ENCODE results near the gene SLC26A1.

The SLC26A1 gene

DNA sequence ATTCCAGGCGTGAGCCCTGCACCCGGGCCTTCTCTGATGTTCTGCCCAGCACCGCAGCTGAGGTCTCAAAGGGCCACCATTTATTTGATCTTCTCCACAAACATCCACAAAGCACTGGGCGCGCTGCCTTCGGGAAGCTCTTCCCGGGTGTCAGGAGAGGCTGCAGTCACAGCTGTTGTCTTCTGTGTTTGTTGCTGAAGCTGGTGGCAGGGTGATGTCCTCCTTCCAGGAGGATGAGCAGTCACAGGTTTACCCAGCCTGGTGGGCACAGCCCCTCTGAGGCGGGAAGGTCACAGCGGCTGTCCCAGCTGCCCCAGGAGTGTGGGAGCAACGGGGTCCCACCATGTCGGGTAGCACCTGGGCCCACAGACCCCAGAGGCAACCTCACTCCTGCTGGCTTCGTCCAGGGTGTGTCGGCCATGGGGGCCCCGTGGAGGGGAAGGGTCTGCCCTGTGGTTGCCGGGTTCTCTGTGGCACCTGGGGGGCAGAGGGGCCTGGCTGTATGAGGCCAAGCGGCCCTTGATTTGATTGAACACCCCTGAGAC is 45.8 kb upstream of the SLC26A1 start:
- Histone ChIP-seq H3K14ac (ENCODE audit: low read length in 2 of 2) (no peak overlapping the region), H3K9me3 (ENCODE audit: control insufficient read depth, low read length) (no peaks in the 10 kb centered on the region), H3K36me3 (ENCODE audit: control insufficient read depth in 1 of 2, insufficient read depth in 2 of 2, low read depth in 1 of 2, low read length in 2 of 2) (peaks cover 0 to 7% of the 10 kb centered on the region in 2 experiments), H4K8ac (ENCODE audit: low read length) (peak overlapping the region; percentile 81), H3K18ac (ENCODE audit: low read depth in 1 of 2, low read length in 2 of 2) (peak overlapping the region; percentile 35 to 77), H2BK5ac (ENCODE audit: low read depth, low read length, poor library complexity, severe bottlenecking) (no peak overlapping the region), H3K4me3 (ENCODE audit: insufficient read depth in 1 of 2, low read depth in 1 of 2, low read length in 2 of 2) (no peak overlapping the region), H2BK15ac (ENCODE audit: low read depth, poor library complexity, severe bottlenecking) (no peak overlapping the region), H3K27ac (ENCODE audit: low read length, poor library complexity, severe bottlenecking) (no peak overlapping the region), H3K23ac (ENCODE audit: low read length in 2 of 2) (no peak overlapping the region), H3K79me1 (replicated peaks; ENCODE audit: low read length, poor library complexity, severe bottlenecking) (no peaks in the 10 kb centered on the region), H3K4me2 (ENCODE audit: low read length, poor library complexity, severe bottlenecking) (no peak overlapping the region), H2AK5ac (ENCODE audit: low read length, severe bottlenecking) (peak overlapping the region; percentile 68), H2AFZ (ENCODE audit: low read depth, low read length) (no peak overlapping the region), H3K27me3 (ENCODE audit: control insufficient read depth in 1 of 2, insufficient read depth in 1 of 2, low read length in 2 of 2) (no peaks in the 10 kb centered on the region), H3K4me1 (ENCODE audit: control insufficient read depth, insufficient read depth, low read depth, low read length) (peaks cover 66% of the 10 kb centered on the region), H3K9ac (ENCODE audit: low read length) (no peak overlapping the region), H2BK120ac (ENCODE audit: low read depth, low read length) (peak overlapping the region; percentile 29), H3K4ac (ENCODE audit: low read depth in 1 of 2, low read length in 2 of 2) (peak overlapping the region; percentile 15 to 91), H4K91ac (ENCODE audit: low read length) (peak overlapping the region; percentile 73), H2BK12ac (ENCODE audit: low read length in 2 of 2) (peak overlapping the region in 1 of 2 experiments; percentile 19)
- DNase-seq: no peak
- WGBS: 97% methylated on average over 16 of the region's 16 CpGs

DNA sequence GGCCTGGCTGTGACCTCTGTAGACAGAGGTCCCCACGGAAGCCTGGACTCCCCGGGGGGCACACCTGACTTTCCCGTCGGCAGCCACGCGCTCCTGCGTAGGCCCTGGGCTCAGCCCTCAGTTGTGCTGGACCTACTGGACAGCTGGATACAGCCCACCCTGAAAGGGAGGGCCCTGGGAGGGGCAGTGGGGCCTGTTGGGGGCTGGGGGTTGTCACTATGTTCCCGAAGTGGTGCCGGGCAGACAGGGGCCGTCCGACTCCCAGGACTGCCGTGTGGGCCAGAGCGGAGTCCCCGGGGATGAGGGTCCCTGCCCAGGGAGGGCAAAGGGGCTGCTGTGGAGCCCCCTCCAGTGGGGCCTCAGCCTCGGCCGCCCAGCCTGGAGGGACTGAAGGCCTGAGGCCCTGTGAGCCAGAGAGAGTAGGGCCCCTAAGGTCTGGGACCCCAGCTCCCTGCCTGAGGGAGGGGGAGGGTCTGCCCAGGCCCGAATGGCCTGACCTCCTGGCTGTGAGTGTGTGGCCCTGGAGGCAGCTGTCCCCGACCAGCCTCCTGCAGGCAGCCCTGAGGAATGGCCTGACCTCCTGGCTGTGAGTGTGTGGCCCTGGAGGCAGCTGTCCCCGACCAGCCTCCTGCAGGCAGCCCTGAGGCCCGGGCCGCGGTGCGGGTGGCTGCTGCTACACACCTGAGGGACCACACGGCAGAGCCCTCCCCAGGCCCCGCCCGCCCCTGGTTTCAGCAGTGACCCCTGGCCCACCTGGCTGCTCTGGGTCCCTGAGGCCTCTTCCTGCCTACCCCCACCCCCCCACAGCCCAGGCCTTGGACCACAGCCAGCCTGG is 44.0 kb upstream of the SLC26A1 start:
- no peak for DNase-seq
- no peaks in the 10 kb centered on the region for H3K9me3 ChIP-seq (ENCODE audit: control insufficient read depth, low read length)
- H3K9ac ChIP-seq (ENCODE audit: low read length): no peak overlapping the region
- peak overlapping the region; percentile 76 for H4K91ac ChIP-seq (ENCODE audit: low read length)
- no peak overlapping the region for H2BK12ac ChIP-seq (ENCODE audit: low read length in 2 of 2)
- H2BK5ac ChIP-seq (ENCODE audit: low read depth, low read length, poor library complexity, severe bottlenecking): no peak overlapping the region
- peaks cover 0 to 7% of the 10 kb centered on the region in 2 experiments for H3K36me3 ChIP-seq (ENCODE audit: control insufficient read depth in 1 of 2, insufficient read depth in 2 of 2, low read depth in 1 of 2, low read length in 2 of 2)
- H4K8ac ChIP-seq (ENCODE audit: low read length): peak overlapping the region; percentile 31
- peaks cover 0 to 10% of the 10 kb centered on the region in 2 experiments for H3K27me3 ChIP-seq (ENCODE audit: control insufficient read depth in 1 of 2, insufficient read depth in 1 of 2, low read length in 2 of 2)
- peaks cover 48% of the 10 kb centered on the region for H3K4me1 ChIP-seq (ENCODE audit: control insufficient read depth, insufficient read depth, low read depth, low read length)
- H3K18ac ChIP-seq (ENCODE audit: low read depth in 1 of 2, low read length in 2 of 2): peak overlapping the region in 1 of 2 experiments; percentile 23
- H2AFZ ChIP-seq (ENCODE audit: low read depth, low read length): no peak overlapping the region
- no peak overlapping the region for H3K4ac ChIP-seq (ENCODE audit: low read depth in 1 of 2, low read length in 2 of 2)
- peak overlapping the region; percentile 54 for H2BK15ac ChIP-seq (ENCODE audit: low read depth, poor library complexity, severe bottlenecking)
- 74% methylated on average over 22 of the region's 26 CpGs for WGBS
- H3K4me3 ChIP-seq (ENCODE audit: insufficient read depth in 1 of 2, low read depth in 1 of 2, low read length in 2 of 2): no peak overlapping the region
- no peak overlapping the region for H3K23ac ChIP-seq (ENCODE audit: low read length in 2 of 2)
- H3K79me1 ChIP-seq (replicated peaks; ENCODE audit: low read length, poor library complexity, severe bottlenecking): no peaks in the 10 kb centered on the region
- peak overlapping the region in 1 of 2 experiments; percentile 70 for H3K14ac ChIP-seq (ENCODE audit: low read length in 2 of 2)
- H3K27ac ChIP-seq (ENCODE audit: low read length, poor library complexity, severe bottlenecking): no peak overlapping the region
- no peak overlapping the region for H3K4me2 ChIP-seq (ENCODE audit: low read length, poor library complexity, severe bottlenecking)
- H2BK120ac ChIP-seq (ENCODE audit: low read depth, low read length): no peak overlapping the region
- peak overlapping the region; percentile 22 for H2AK5ac ChIP-seq (ENCODE audit: low read length, severe bottlenecking)

DNA sequence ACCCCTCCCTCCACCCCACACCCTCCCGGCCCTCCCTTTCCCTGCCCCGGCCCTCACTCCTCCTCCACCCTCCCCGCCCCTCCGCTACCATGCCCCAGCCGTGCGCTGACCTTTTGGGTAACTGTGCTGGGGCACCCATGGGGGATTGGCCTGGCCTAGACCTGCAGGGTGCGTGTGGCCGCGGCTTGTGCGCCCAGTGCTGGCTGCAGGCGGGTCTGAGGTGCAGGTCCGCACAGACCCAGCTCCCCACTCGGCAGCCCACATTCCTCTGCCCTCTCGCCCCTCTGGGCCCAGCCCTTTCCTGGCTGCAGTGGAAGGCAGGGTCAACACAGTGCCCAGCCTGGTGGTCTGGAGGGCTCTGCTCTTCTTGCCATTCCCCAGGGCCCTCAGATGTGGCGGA is 42.9 kb upstream of the SLC26A1 start:
- H3K27me3 ChIP-seq (ENCODE audit: control insufficient read depth in 1 of 2, insufficient read depth in 1 of 2, low read length in 2 of 2): peaks cover 0 to 21% of the 10 kb centered on the region in 2 experiments
- peak overlapping the region; percentile 72 for H4K8ac ChIP-seq (ENCODE audit: low read length)
- no peak overlapping the region for H3K27ac ChIP-seq (ENCODE audit: low read length, poor library complexity, severe bottlenecking)
- H2BK120ac ChIP-seq (ENCODE audit: low read depth, low read length): no peak overlapping the region
- no peaks in the 10 kb centered on the region for H3K9me3 ChIP-seq (ENCODE audit: control insufficient read depth, low read length)
- no peak overlapping the region for H3K4ac ChIP-seq (ENCODE audit: low read depth in 1 of 2, low read length in 2 of 2)
- H3K23ac ChIP-seq (ENCODE audit: low read length in 2 of 2): no peak overlapping the region
- H2BK12ac ChIP-seq (ENCODE audit: low read length in 2 of 2): no peak overlapping the region
- no peak overlapping the region for H3K14ac ChIP-seq (ENCODE audit: low read length in 2 of 2)
- peaks cover 0 to 7% of the 10 kb centered on the region in 2 experiments for H3K36me3 ChIP-seq (ENCODE audit: control insufficient read depth in 1 of 2, insufficient read depth in 2 of 2, low read depth in 1 of 2, low read length in 2 of 2)
- WGBS: 93% methylated on average over 15 of the region's 15 CpGs
- H2AK5ac ChIP-seq (ENCODE audit: low read length, severe bottlenecking): no peak overlapping the region
- peaks cover 41% of the 10 kb centered on the region for H3K4me1 ChIP-seq (ENCODE audit: control insufficient read depth, insufficient read depth, low read depth, low read length)
- no peak overlapping the region for H2AFZ ChIP-seq (ENCODE audit: low read depth, low read length)
- no peak overlapping the region for H3K4me3 ChIP-seq (ENCODE audit: insufficient read depth in 1 of 2, low read depth in 1 of 2, low read length in 2 of 2)
- peak overlapping the region; percentile 53 for H4K91ac ChIP-seq (ENCODE audit: low read length)
- no peaks in the 10 kb centered on the region for H3K79me1 ChIP-seq (replicated peaks; ENCODE audit: low read length, poor library complexity, severe bottlenecking)
- H3K9ac ChIP-seq (ENCODE audit: low read length): no peak overlapping the region
- no peak for DNase-seq
- H3K18ac ChIP-seq (ENCODE audit: low read depth in 1 of 2, low read length in 2 of 2): no peak overlapping the region
- no peak overlapping the region for H2BK15ac ChIP-seq (ENCODE audit: low read depth, poor library complexity, severe bottlenecking)
- H2BK5ac ChIP-seq (ENCODE audit: low read depth, low read length, poor library complexity, severe bottlenecking): no peak overlapping the region
- H3K4me2 ChIP-seq (ENCODE audit: low read length, poor library complexity, severe bottlenecking): no peak overlapping the region

DNA sequence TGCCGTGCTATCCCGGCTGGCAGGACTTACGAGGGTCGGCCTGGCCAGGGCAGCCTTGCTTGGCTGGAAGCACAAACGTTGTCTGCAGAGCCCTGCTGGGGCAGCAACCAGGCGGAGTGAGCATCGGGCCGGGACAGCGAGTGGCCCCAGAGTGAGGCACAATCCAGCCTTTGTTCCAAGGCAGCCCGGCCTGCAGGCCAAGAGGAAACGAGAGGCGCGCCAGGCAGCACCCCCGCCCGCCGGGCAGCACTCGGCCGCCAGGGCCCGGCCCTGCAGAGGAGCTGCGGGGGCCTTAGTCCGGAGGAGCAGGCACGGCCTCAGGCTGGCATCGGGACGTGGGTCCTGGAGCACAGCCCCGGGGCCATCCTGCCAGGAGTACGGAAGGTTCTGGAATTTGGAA is 42.3 kb upstream of the SLC26A1 start:
- Histone ChIP-seq H3K4ac (ENCODE audit: low read depth in 1 of 2, low read length in 2 of 2) (no peak overlapping the region), H3K27me3 (ENCODE audit: control insufficient read depth in 1 of 2, insufficient read depth in 1 of 2, low read length in 2 of 2) (peaks cover 0 to 25% of the 10 kb centered on the region in 2 experiments), H3K79me1 (replicated peaks; ENCODE audit: low read length, poor library complexity, severe bottlenecking) (no peaks in the 10 kb centered on the region), H2BK15ac (ENCODE audit: low read depth, poor library complexity, severe bottlenecking) (no peak overlapping the region), H3K18ac (ENCODE audit: low read depth in 1 of 2, low read length in 2 of 2) (no peak overlapping the region), H3K36me3 (ENCODE audit: control insufficient read depth in 1 of 2, insufficient read depth in 2 of 2, low read depth in 1 of 2, low read length in 2 of 2) (peaks cover 0 to 7% of the 10 kb centered on the region in 2 experiments), H3K4me1 (ENCODE audit: control insufficient read depth, insufficient read depth, low read depth, low read length) (peaks cover 39% of the 10 kb centered on the region), H3K23ac (ENCODE audit: low read length in 2 of 2) (no peak overlapping the region), H2BK120ac (ENCODE audit: low read depth, low read length) (no peak overlapping the region), H2AFZ (ENCODE audit: low read depth, low read length) (no peak overlapping the region), H3K27ac (ENCODE audit: low read length, poor library complexity, severe bottlenecking) (no peak overlapping the region), H3K4me2 (ENCODE audit: low read length, poor library complexity, severe bottlenecking) (no peak overlapping the region), H3K9me3 (ENCODE audit: control insufficient read depth, low read length) (no peaks in the 10 kb centered on the region), H2BK12ac (ENCODE audit: low read length in 2 of 2) (peak overlapping the region in 1 of 2 experiments; percentile 17), H2BK5ac (ENCODE audit: low read depth, low read length, poor library complexity, severe bottlenecking) (no peak overlapping the region), H2AK5ac (ENCODE audit: low read length, severe bottlenecking) (no peak overlapping the region), H4K91ac (ENCODE audit: low read length) (peak overlapping the region; percentile 54), H3K4me3 (ENCODE audit: insufficient read depth in 1 of 2, low read depth in 1 of 2, low read length in 2 of 2) (no peak overlapping the region), H4K8ac (ENCODE audit: low read length) (peak overlapping the region; percentile 47), H3K14ac (ENCODE audit: low read length in 2 of 2) (peak overlapping the region in 1 of 2 experiments; percentile 48), H3K9ac (ENCODE audit: low read length) (peak overlapping the region; percentile 18)
- 93% methylated on average over 25 of the region's 26 CpGs for WGBS
- DNase-seq: no peak

All from mesenchymal stem cell (in vitro differentiated cells and primary cell).